Endothelial cell (in vitro differentiated cells): ENCODE data around the gene PRPF6. TPM values are rescaled to one million over a fixed set of nuclear protein-coding genes. Genes with fewer than 3 reads are reported as not detected.

Experiments
- DNase-seq: peaks from one replicate; pipeline ENCODE4 v3.0.0; 2021; ENCODE audit warnings: low spot score
- H3K27ac Mint-ChIP-seq: one replicate; pipeline ENCODE4 v1.8.0; 2021; ENCODE audit warnings: mixed read lengths, inconsistent platforms; ENCODE audit not compliant: unreplicated experiment
- H3K27me3 Mint-ChIP-seq: one replicate; pipeline ENCODE4 v1.8.0; 2021; ENCODE audit warnings: mild to moderate bottlenecking, moderate library complexity, mixed read lengths, inconsistent platforms; ENCODE audit not compliant: unreplicated experiment
- H3K36me3 Mint-ChIP-seq: one replicate; pipeline ENCODE4 v1.8.0; 2021; ENCODE audit warnings: mild to moderate bottlenecking, low read depth, mixed read lengths, inconsistent platforms; ENCODE audit not compliant: unreplicated experiment
- H3K4me1 Mint-ChIP-seq: one replicate; pipeline ENCODE4 v1.8.0; 2021; ENCODE audit warnings: mild to moderate bottlenecking, mixed read lengths, inconsistent platforms; ENCODE audit not compliant: unreplicated experiment
- H3K4me3 Mint-ChIP-seq: one replicate; pipeline ENCODE4 v1.8.0; 2021; ENCODE audit warnings: mild to moderate bottlenecking, mixed read lengths, inconsistent platforms; ENCODE audit not compliant: unreplicated experiment
- H3K9me3 Mint-ChIP-seq: one replicate; pipeline ENCODE4 v1.8.0; 2021; ENCODE audit warnings: mixed read lengths, inconsistent platforms; ENCODE audit not compliant: unreplicated experiment
- CTCF ChIP-seq: fragments of 200-600 bp; sonication (generic); IDR thresholded peaks from one replicate; pipeline ENCODE4 v1.5.0; 2021; ENCODE audit warnings: antibody characterized with exemption; ENCODE audit not compliant: unreplicated experiment
- total RNA-seq: library from RNA; stranded (reverse); fragmentation: NEBNext Ultra II Directional; extraction: Animal tissue kit (Norgen Biotek cat#: 25700); gene quantifications from one replicate; pipeline ENCODE4 v1.2.1, GENCODE V29; 2021; ENCODE audit not compliant: unreplicated experiment

Gene PRPF6
- total RNA-seq, 1 donor from 2014 or later: 73.4 TPM

- no peak for DNase-seq
- Mint-ChIP-seq H3K27me3 (peaks cover 9% of the 10 kb centered on the region), H3K36me3 (peaks cover 66% of the 10 kb centered on the region), H3K4me3 (peak overlapping the region; percentile 21), H3K9me3 (no peaks in the 10 kb centered on the region), H3K4me1 (no peaks in the 10 kb centered on the region), H3K27ac (no peak overlapping the region)
- TF ChIP-seq CTCF: no peak
Measured at GRCh38 chr20:64025826-64026412, 45.0 kb downstream of the PRPF6 start.

DNA sequence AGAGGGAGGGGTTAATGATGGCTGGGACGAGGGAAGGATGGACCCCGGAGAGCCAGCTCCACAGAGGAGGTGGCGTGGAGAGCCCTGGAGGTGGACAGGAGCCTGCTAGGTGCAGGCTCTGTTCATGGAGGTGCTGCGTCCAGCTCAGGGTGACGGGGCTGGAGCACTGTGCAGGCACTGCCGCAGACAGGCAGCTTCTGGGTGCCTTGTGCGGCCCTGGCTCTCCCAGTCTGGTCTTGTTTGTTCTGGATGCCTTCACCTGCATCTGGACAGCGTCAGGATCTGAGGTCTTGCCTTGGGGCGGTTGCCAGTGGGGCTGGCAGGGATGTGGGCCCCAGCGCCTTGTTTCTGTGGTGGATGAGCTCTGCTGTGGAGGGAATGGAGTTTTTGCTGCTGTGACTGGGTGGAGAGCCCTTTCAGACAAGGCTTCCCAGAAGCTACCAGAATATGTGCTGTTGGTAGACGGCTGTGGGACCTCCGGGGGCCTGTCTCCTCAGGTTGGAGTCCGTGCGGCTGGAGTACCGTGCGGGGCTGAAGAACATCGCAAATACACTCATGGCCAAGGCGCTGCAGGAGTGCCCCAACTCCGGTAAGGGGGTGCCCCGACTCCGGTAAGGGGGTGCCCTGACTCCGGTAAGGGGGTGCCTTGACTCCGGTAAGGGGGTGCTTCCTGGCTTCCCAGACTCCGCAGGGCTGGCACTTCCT, 47.2 kb downstream of the PRPF6 start:
- TF ChIP-seq CTCF: no peak
- DNase-seq: no peak
- Mint-ChIP-seq H3K27me3 (peaks cover 14% of the 10 kb centered on the region), H3K36me3 (peaks cover 51% of the 10 kb centered on the region), H3K27ac (peak overlapping the region; percentile 57), H3K9me3 (no peaks in the 10 kb centered on the region), H3K4me3 (no peak overlapping the region), H3K4me1 (no peaks in the 10 kb centered on the region)

GRCh38 chr20:64029293-64030117, 48.6 kb downstream of the PRPF6 start:
- H3K27ac Mint-ChIP-seq: no peak overlapping the region
- peaks cover 14% of the 10 kb centered on the region for H3K27me3 Mint-ChIP-seq
- no peak for TF ChIP-seq CTCF
- H3K4me3 Mint-ChIP-seq: no peak overlapping the region
- H3K36me3 Mint-ChIP-seq: peaks cover 38% of the 10 kb centered on the region
- no peak for DNase-seq
- no peaks in the 10 kb centered on the region for H3K9me3 Mint-ChIP-seq
- peaks cover 4% of the 10 kb centered on the region for H3K4me1 Mint-ChIP-seq

GRCh38 chr20:64030371-64031134, 49.6 kb downstream of the PRPF6 start:
- peak overlapping the region; percentile 54 for H3K27ac Mint-ChIP-seq
- no peak for TF ChIP-seq CTCF
- H3K4me3 Mint-ChIP-seq: peak overlapping the region; percentile 32
- H3K9me3 Mint-ChIP-seq: no peaks in the 10 kb centered on the region
- DNase-seq: no peak
- peaks cover 19% of the 10 kb centered on the region for H3K27me3 Mint-ChIP-seq
- H3K4me1 Mint-ChIP-seq: peaks cover 10% of the 10 kb centered on the region
- peaks cover 33% of the 10 kb centered on the region for H3K36me3 Mint-ChIP-seq
